ENCODE data around the gene RDH5. TPM values are rescaled to one million over a fixed set of nuclear protein-coding genes. Genes with fewer than 3 reads are reported as not detected.

Gene RDH5
- total RNA-seq, 1 experiment from 2014 or later, result 5.1 TPM

DNA sequence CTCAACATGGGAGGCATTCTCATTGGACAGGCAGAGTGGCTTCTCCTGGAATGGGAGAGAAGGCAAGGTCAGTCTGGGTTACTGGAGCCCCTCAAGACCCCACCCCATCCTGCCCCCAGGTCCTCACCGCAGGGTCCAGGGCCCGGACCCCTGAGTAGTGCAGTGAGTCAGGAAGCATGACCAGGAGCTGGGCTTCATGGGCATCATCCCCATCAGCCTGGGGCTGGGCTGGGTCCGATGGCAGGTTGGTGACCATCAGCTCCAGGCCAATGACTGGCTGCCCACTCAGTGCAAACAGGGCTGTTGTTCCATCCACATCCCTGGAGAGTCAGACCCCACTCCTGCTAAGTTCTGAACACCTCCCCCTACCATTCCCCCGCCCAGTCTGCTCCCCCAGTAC lies 25.5 kb upstream of the RDH5 start:
- Histone ChIP-seq H3K36me3 (ENCODE audit: low read depth, low read length) (no peaks in the 10 kb centered on the region), H3K27me3 (ENCODE audit: low read length) (no peaks in the 10 kb centered on the region), H3K9ac (ENCODE audit: low read length) (no peak overlapping the region), H3K4me1 (ENCODE audit: insufficient read depth, low read length) (no peaks in the 10 kb centered on the region), H2AFZ (ENCODE audit: low read length) (no peak overlapping the region), H3K4me3 (ENCODE audit: low read length) (no peak overlapping the region), H3K9me2 (replicated peaks; ENCODE audit: low read length) (no peaks in the 10 kb centered on the region), H3F3A (ENCODE audit: low read length, unreplicated experiment) (no peaks in the 10 kb centered on the region), H3K79me2 (ENCODE audit: low read length) (no peaks in the 10 kb centered on the region), H3K9me3 (ENCODE audit: low read length) (no peaks in the 10 kb centered on the region), H3K4me2 (ENCODE audit: low read length) (no peak overlapping the region), H4K20me1 (ENCODE audit: low read length) (no peaks in the 10 kb centered on the region), H3K27ac (ENCODE audit: low read length) (no peak overlapping the region)
- no TSS peak for BruUV-seq (replicated peaks)
- no peak for ATAC-seq
- ChIA-PET CTCF (no interaction called here), POLR2A (ENCODE audit: unreplicated experiment) (no interaction called here)
- DNase-seq, result no peak
- TF ChIP-seq, protein P1, sequence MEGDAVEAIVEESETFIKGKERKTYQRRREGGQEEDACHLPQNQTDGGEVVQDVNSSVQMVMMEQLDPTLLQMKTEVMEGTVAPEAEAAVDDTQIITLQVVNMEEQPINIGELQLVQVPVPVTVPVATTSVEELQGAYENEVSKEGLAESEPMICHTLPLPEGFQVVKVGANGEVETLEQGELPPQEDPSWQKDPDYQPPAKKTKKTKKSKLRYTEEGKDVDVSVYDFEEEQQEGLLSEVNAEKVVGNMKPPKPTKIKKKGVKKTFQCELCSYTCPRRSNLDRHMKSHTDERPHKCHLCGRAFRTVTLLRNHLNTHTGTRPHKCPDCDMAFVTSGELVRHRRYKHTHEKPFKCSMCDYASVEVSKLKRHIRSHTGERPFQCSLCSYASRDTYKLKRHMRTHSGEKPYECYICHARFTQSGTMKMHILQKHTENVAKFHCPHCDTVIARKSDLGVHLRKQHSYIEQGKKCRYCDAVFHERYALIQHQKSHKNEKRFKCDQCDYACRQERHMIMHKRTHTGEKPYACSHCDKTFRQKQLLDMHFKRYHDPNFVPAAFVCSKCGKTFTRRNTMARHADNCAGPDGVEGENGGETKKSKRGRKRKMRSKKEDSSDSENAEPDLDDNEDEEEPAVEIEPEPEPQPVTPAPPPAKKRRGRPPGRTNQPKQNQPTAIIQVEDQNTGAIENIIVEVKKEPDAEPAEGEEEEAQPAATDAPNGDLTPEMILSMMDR (conservative IDR thresholded peaks at IDR 0.05; ENCODE audit: low read depth, low read length), result no peak
- no peak for TF ChIP-seq EZH2phosphoT487 (IDR thresholded peaks at IDR 0.05; ENCODE audit: borderline replicate concordance, low read length)
- TF ChIP-seq EZH2 (IDR thresholded peaks at IDR 0.05; ENCODE audit: low read length, unreplicated experiment), result no peak
- intact Hi-C loops (cut with micrococcal nuclease), result no loop called here

DNA sequence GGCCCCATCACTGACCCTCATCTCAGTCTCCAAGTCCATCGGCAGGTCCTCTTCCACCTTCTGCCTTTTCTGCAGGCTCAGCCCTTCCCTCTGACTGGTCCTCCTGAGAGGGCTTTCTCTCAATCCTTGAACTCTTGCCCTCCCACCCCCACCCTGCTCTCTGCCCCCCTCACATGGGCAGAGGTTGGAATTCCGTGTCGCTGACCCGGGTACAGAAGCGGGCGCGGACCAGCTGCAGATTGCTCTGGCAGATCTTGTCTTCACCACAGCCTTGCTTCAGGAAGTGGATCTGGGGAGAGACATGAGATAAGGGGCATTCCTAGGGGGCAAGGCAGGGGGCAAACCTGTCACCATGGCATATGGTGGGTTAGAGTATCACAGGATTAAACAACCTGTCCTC lies 24.8 kb upstream of the RDH5 start:
- Histone ChIP-seq H3K9me3 (ENCODE audit: low read length) (no peaks in the 10 kb centered on the region), H3K9ac (ENCODE audit: low read length) (no peak overlapping the region), H3K4me3 (ENCODE audit: low read length) (no peak overlapping the region), H4K20me1 (ENCODE audit: low read length) (no peaks in the 10 kb centered on the region), H3K4me1 (ENCODE audit: insufficient read depth, low read length) (no peaks in the 10 kb centered on the region), H3K9me2 (replicated peaks; ENCODE audit: low read length) (no peaks in the 10 kb centered on the region), H2AFZ (ENCODE audit: low read length) (no peak overlapping the region), H3F3A (ENCODE audit: low read length, unreplicated experiment) (no peaks in the 10 kb centered on the region), H3K36me3 (ENCODE audit: low read depth, low read length) (no peaks in the 10 kb centered on the region), H3K27me3 (ENCODE audit: low read length) (no peaks in the 10 kb centered on the region), H3K27ac (ENCODE audit: low read length) (no peak overlapping the region), H3K79me2 (ENCODE audit: low read length) (no peaks in the 10 kb centered on the region), H3K4me2 (ENCODE audit: low read length) (no peak overlapping the region)
- BruUV-seq (replicated peaks), result no TSS peak
- no peak for ATAC-seq
- ChIA-PET CTCF (no interaction called here), POLR2A (ENCODE audit: unreplicated experiment) (no interaction called here)
- no peak for DNase-seq
- no peak for TF ChIP-seq EZH2 (IDR thresholded peaks at IDR 0.05; ENCODE audit: low read length, unreplicated experiment)
- TF ChIP-seq, protein P1 (conservative IDR thresholded peaks at IDR 0.05; ENCODE audit: low read depth, low read length), result no peak
- intact Hi-C loops (cut with micrococcal nuclease), result no loop called here

DNA sequence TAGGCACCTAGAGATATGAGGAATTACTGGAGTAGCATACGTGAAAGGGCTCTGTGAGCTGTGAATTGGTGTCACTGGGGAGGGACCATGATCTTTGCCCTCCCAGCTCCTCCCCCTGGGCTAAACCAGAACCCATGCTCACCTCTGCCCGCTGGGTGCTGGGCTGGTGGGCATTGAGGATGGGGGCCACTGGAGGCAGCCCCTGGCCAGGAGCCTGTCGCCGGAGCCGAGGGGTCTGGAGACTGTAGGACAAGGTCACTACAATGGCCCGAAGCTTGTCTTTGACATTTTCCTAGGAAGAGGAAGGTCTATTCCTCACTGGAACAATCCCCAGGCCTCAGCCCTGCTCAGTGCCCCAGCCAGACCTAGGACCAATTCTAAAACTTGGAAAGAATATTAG lies 24.1 kb upstream of the RDH5 start:
- Histone ChIP-seq H4K20me1 (ENCODE audit: low read length) (no peaks in the 10 kb centered on the region), H3K79me2 (ENCODE audit: low read length) (no peaks in the 10 kb centered on the region), H3K27ac (ENCODE audit: low read length) (no peak overlapping the region), H3K4me2 (ENCODE audit: low read length) (no peak overlapping the region), H3K9ac (ENCODE audit: low read length) (no peak overlapping the region), H3F3A (ENCODE audit: low read length, unreplicated experiment) (no peaks in the 10 kb centered on the region), H3K27me3 (ENCODE audit: low read length) (no peaks in the 10 kb centered on the region), H3K9me3 (ENCODE audit: low read length) (no peaks in the 10 kb centered on the region), H3K4me1 (ENCODE audit: insufficient read depth, low read length) (no peaks in the 10 kb centered on the region), H3K36me3 (ENCODE audit: low read depth, low read length) (no peaks in the 10 kb centered on the region), H3K4me3 (ENCODE audit: low read length) (no peak overlapping the region), H3K9me2 (replicated peaks; ENCODE audit: low read length) (no peaks in the 10 kb centered on the region), H2AFZ (ENCODE audit: low read length) (no peak overlapping the region)
- no peak for TF ChIP-seq EZH2 (IDR thresholded peaks at IDR 0.05; ENCODE audit: low read length, unreplicated experiment)
- TF ChIP-seq, protein P1 (conservative IDR thresholded peaks at IDR 0.05; ENCODE audit: low read depth, low read length), result no peak
- TF ChIP-seq EZH2phosphoT487 (IDR thresholded peaks at IDR 0.05; ENCODE audit: borderline replicate concordance, low read length), result no peak
- no TSS peak for BruUV-seq (replicated peaks)
- ATAC-seq, result no peak
- CTCF ChIA-PET, result no interaction called here
- intact Hi-C loops (cut with micrococcal nuclease), result no loop called here
- no peak for DNase-seq
- POLR2A ChIA-PET (ENCODE audit: unreplicated experiment), result no interaction called here

Data from PC-3 (cell line).